Activated T-cell treated with anti-CD3 and anti-CD28 coated beads, Interleukin-2, amount 50 U/mL, for 4 hours (primary cell): ENCODE measurements around the gene PXDC1. TPM values are rescaled to one million over a fixed set of nuclear protein-coding genes. Genes with fewer than 3 reads are reported as not detected.
"Not testable (repeated sequence)": the region's sequence is repeated elsewhere in the genome, so short reads cannot be mapped to it uniquely, and the experiment has no call there.

Experiments used
- ATAC-seq, 2 donors: fragments of 200-7000 bp; cut with Tn5 transposase; one replicate each; pipeline ENCODE4 v1.10.0; 2021
- DNase-seq: peaks from one replicate; pipeline ENCODE4 v3.0.0-alpha.2; 2020
- H3K27me3 Mint-ChIP-seq: one replicate; pipeline ENCODE4 v1.8.0; 2021; ENCODE audit warnings: low read depth, mixed read lengths
- H3K36me3 Mint-ChIP-seq: one replicate; pipeline ENCODE4 v1.8.0; 2022; ENCODE audit warnings: mixed read lengths; ENCODE audit not compliant: insufficient read depth
- H3K4me1 Mint-ChIP-seq: one replicate; pipeline ENCODE4 v1.8.0; 2021; ENCODE audit warnings: low read depth, mixed read lengths
- H3K4me3 Mint-ChIP-seq: one replicate; pipeline ENCODE4 v1.8.0; 2021; ENCODE audit warnings: mild to moderate bottlenecking, moderate library complexity, mixed read lengths
- H3K9me3 Mint-ChIP-seq: one replicate; pipeline ENCODE4 v1.8.0; 2021; ENCODE audit warnings: mixed read lengths
- total RNA-seq, 3 donors: library from RNA; stranded (reverse); gene quantifications; one replicate each; pipeline ENCODE4 v1.2.1, GENCODE V29; 2021

Gene PXDC1
- total RNA-seq, 3 donors from 2014 or later: 1.6 to 4.7 (median 2.2) TPM

DNA sequence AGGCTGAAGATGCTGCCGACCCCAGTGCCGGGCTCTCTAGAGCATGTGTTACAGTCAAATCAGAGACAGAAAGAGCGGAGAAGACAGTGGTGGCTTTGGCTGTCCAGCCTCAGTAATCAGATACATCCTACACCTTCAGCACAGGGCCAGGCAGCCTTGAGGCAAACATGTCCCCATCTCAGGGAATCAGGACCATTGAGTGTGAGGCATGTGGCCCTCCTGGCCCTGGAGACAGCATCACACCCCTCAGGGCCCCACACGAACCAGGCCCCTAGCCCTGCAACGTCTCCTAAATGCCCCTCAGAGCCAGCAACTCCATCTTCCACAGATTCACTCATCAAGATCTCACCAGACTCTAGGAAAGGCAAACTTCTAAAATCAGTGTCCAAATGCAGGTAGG, 24.5 kb downstream of the PXDC1 start:
- Mint-ChIP-seq H3K9me3 (no peaks in the 10 kb centered on the region), H3K36me3 (no peaks in the 10 kb centered on the region), H3K4me1 (no peaks in the 10 kb centered on the region), H3K27me3 (peaks cover 5% of the 10 kb centered on the region), H3K4me3 (no peak overlapping the region)
- no peak for ATAC-seq
- no peak for DNase-seq

DNA sequence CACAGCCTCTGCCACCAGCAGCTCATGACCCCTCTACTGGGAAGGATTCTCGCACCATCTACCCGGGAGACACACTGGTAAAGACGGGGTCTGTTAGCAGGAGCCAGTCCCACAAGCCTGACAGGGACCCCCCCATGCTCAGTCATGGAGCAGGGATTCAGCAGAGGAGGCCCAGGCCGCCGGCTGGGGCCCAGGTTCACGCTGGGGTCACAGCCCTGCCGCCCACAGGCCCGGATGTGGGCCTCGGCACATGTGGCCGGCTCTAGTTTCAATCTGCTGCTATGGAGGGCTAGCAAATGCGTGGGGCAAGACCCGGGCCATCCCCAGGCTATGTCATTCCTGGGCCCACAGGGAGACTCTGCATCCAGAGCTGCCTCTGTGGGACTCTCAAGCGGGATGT, 25.1 kb downstream of the PXDC1 start:
- ATAC-seq (no peak), DNase-seq (no peak)
- H3K4me1 Mint-ChIP-seq: no peaks in the 10 kb centered on the region
- H3K27me3 Mint-ChIP-seq: peaks cover 3% of the 10 kb centered on the region
- H3K4me3 Mint-ChIP-seq: no peak overlapping the region
- no peaks in the 10 kb centered on the region for H3K36me3 Mint-ChIP-seq
- H3K9me3 Mint-ChIP-seq: no peaks in the 10 kb centered on the region

DNA sequence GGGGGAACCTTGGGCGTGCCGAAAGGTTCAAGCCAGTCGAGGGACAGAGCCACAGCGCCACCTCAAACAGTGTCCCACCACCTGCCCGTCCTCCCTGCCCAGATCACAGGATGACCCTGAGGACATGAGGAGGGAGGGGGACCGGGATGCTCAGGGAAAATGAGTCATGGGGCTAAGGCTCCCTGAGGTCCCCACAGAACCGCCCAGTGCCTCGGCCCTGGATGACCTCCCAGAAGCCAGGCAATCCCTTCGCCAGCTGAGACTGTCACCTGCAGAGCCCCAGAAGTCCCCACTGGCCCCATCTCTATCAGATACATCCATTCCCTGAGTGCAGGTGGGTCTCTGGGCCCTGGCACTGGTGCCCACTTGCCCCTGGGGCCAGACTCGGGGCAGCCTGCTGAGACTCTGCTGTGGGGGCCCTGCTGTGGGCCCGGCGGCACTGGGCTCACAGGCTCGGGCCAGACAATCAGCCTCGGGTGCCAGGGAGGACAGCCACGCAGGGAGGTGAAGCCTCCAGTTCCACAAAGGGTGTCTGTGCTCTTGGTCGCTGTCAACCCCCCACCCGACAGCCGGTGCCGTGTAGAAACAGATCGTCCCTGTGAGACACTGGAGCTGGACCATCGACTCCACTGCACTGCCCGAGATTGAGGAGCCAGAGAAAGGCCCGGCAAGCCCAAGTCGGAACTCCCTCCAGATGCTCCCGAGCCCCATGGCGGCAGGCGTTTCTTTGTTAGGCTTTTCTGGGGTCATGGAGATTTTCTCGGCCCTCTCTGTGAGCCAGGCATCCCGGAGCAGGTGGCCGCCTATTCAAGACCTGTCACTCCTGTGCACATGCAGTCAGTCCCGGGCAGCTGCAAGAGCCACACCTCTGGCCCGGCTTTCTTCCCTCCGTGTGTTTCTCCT, 26.1 kb downstream of the PXDC1 start:
- H3K36me3 Mint-ChIP-seq: no peaks in the 10 kb centered on the region
- H3K4me1 Mint-ChIP-seq: no peaks in the 10 kb centered on the region
- H3K27me3 Mint-ChIP-seq: peaks cover 3% of the 10 kb centered on the region
- no peak overlapping the region for H3K4me3 Mint-ChIP-seq
- ATAC-seq: no peak
- no peak for DNase-seq
- no peaks in the 10 kb centered on the region for H3K9me3 Mint-ChIP-seq

DNA sequence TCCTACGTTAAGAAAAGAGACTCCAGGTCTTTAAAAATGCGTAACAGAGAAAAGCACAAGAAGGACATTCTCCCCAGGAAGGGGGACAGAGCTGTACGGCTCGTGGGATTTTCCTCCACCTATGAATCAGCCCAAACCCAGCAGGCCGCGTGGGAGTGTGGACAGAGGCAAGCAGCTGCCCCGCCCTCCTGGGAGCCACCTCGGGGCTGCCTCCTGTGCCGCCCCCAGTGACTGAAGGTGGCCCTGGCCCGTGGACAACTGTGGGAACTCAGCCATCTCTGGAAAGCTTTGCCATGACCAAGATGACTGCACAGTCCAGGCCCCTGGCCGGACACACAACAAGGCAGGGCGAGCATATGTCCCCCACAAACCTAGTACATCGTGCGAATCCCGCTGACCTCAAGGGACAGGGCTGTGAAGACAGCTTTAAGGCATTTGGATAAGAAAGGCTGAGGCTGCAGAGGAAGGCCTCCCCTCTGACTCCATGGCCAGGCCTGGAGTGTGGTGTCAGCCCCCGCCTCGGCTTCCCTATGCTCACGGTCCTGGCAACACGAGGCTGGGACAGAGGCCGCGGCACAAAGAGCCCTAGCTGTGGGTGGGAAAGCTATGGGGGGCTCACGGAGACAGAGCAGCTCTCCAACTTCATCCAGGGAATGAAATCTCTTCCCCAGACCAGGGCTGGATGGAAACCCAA, 26.9 kb downstream of the PXDC1 start:
- Mint-ChIP-seq H3K36me3 (no peaks in the 10 kb centered on the region), H3K27me3 (peaks cover 3% of the 10 kb centered on the region)
- no peak for ATAC-seq

DNA sequence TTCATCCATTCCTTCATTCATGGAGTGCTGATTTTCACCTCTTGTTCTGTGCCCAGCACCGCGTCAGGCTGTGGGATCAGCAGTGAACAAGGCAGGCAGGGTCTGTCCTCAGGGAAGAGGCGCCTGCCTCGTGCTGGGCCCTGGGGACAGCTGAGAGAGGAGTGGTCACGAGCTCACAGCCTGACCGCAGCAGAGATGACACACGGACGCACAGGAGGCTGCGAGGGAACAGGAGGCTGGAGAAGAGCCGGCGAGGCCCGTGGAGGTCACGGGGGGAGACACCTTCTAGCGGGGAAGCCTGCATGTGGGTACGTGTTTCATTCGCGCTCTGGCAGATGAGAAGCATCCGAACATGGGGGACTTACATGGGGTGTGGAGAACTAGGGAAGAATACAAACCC, 27.5 kb downstream of the PXDC1 start:
- peaks cover 3% of the 10 kb centered on the region for H3K27me3 Mint-ChIP-seq
- no peak overlapping the region for H3K4me3 Mint-ChIP-seq
- H3K36me3 Mint-ChIP-seq: no peaks in the 10 kb centered on the region
- no peaks in the 10 kb centered on the region for H3K9me3 Mint-ChIP-seq
- ATAC-seq (no peak), DNase-seq (no peak)
- H3K4me1 Mint-ChIP-seq: no peaks in the 10 kb centered on the region

More for the DNA sequence above, 26.9 kb downstream of the PXDC1 start:
- Mint-ChIP-seq H3K4me3 (no peak overlapping the region), H3K9me3 (no peaks in the 10 kb centered on the region), H3K4me1 (no peaks in the 10 kb centered on the region)
- no peak for DNase-seq

DNA sequence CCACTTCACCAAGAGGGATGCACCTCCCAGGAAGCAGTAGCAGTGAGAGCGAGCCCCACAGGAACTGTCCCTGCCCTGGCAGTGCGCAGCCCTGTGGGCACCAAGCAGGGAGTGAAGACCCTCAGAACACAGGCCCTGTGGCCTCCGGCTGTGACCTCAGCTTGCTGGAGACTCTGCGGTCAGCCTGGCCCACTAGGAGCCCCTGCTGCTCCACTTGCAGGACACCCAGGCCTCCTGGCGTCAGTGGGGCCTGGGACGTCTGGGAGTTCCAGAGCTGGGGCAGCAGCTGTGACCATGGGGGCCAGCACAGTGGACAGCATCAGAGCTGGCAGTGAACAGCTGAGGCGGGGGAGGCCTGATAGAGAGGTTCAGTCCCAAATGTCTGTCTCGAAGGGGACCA, 28.3 kb downstream of the PXDC1 start:
- Mint-ChIP-seq H3K4me1 (no peaks in the 10 kb centered on the region), H3K4me3 (no peak overlapping the region), H3K9me3 (no peaks in the 10 kb centered on the region), H3K27me3 (peaks cover 3% of the 10 kb centered on the region), H3K36me3 (no peaks in the 10 kb centered on the region)
- no peak for DNase-seq
- ATAC-seq: no peak

DNA sequence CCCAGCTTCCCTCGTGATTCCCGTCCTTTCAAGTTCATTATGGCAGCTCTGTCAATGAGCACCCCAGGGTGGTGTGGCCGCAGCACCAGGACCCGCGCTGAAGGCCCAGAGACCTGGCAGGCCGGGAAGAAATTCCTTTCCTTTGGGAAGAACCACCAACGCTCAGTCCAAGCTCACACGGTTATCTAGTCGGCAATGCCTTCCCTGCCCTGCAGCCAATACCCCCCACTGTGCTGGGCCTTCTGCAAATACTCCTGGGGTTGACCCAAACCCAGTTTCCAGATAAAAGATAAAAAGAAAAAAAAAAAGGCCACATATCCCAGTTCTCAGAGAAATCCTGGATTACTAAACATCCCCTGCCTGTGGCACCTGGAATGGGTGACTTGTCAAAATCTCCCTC, 28.7 kb downstream of the PXDC1 start:
- Mint-ChIP-seq H3K4me3 (no peak overlapping the region), H3K27me3 (peaks cover 2% of the 10 kb centered on the region), H3K4me1 (no peaks in the 10 kb centered on the region), H3K36me3 (no peaks in the 10 kb centered on the region), H3K9me3 (no peaks in the 10 kb centered on the region)
- ATAC-seq (no peak), DNase-seq (no peak)

DNA sequence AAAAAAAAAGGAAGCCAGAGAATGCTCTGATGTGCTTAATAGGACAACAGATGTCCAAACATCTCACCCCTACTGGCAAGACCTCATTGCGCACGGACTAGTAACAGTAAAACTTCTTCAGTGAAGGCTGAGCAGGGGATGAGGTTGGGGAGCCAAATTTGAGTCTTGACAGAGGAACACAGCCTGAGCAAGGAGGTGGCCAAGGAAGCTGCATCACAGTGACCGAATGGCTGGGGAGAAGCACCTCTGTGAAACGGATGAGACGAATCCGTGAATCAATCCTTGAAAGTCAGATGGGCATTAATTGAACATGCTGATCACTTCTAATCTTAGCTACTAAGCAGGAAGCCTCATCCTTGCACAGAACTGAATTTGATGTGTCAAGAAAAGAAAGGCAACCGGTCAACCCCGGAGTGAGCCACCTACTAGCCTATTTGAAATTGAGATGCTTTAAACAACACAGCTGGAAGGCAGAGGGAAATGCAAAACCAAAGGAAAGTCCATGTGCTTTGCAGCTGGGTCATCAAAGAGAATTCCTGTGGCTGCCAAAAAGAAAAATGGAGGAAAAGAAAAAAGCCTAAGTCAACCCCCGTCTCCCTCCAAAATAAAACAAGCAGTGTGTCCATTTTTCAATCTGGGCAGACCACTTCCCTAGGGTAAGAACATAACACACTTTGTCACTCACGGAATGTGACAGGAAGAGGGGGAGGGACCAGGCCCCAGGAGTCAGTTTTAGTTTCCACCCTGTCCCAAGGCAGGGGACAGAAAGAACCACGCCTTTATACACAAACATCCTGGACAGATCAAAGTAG, 29.5 kb downstream of the PXDC1 start:
- no peak for DNase-seq
- no peaks in the 10 kb centered on the region for H3K36me3 Mint-ChIP-seq

DNA sequence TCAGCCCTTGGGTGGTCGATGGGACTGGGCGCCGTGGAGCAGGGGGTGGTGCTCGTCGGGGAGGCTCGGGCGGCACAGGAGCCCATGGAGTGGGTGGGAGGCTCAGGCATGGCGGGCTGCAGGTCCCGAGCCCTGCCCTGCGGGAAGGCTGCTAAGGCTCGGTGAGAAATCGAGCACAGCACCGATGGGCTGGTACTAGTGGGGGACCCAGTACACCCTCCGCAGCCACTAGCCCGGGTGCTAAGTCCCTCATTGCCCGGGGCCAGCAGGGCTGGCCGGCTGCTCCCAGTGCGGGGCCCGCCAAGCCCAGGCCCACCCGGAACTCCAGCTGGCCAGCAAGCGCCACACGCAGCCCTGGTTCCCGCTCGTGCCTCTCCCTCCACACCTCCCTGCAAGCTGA, 30.7 kb downstream of the PXDC1 start:
- not testable (repeated sequence) for H3K27me3 Mint-ChIP-seq, ATAC-seq, H3K36me3 Mint-ChIP-seq, H3K4me1 Mint-ChIP-seq, H3K4me3 Mint-ChIP-seq, DNase-seq, H3K9me3 Mint-ChIP-seq

More for the DNA sequence above, 29.5 kb downstream of the PXDC1 start:
- ATAC-seq: no peak
- Mint-ChIP-seq H3K4me3 (no peak overlapping the region), H3K4me1 (no peaks in the 10 kb centered on the region), H3K27me3 (peaks cover 2% of the 10 kb centered on the region), H3K9me3 (no peaks in the 10 kb centered on the region)

DNA sequence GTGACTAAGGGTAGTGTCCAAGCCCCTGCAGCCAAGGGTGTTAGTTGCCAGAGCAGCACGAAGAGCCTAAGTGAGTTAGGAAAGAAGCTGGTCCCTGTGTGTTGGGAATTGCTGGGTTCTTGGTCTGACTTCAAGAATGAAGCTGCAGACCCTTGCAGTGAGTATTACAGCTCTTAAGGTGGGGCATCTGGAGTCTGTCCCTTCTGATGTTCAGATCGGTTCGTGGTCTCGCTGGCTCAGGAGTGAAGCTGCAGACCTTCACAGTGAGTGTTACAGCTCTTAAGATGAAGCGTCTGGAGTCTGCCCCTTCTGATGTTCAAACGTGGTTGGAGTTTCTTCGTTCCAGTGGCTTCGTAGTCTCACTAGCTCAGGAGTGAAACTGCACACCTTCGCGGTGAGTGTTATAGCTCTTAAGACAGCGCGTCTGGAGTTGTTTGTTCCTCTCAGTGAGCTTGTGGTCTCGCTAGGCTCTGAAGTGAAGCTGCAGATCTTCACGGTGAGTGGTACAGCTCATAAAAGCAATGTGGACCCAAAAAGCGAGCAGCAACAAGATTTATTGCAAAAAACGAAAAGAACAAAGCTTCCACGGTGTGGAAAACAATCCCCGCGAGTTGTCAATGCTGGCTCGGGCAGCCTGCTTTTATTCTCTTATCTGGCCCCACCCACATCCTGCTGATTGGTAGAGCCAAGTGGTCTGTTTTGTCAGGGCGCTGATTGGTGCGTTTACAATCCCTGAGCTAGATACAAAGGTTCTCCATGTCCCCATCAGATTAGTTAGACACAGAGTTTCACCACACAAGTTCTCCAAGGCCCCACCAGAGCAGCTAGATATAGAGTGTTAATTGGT, 31.8 kb downstream of the PXDC1 start:
- H3K27me3 Mint-ChIP-seq: peaks cover 3% of the 10 kb centered on the region
- no peak for DNase-seq
- no peaks in the 10 kb centered on the region for H3K36me3 Mint-ChIP-seq
- ATAC-seq: peak; percentile 18 to 48
- no peak overlapping the region for H3K4me3 Mint-ChIP-seq
- H3K9me3 Mint-ChIP-seq: no peaks in the 10 kb centered on the region
- no peaks in the 10 kb centered on the region for H3K4me1 Mint-ChIP-seq

DNA sequence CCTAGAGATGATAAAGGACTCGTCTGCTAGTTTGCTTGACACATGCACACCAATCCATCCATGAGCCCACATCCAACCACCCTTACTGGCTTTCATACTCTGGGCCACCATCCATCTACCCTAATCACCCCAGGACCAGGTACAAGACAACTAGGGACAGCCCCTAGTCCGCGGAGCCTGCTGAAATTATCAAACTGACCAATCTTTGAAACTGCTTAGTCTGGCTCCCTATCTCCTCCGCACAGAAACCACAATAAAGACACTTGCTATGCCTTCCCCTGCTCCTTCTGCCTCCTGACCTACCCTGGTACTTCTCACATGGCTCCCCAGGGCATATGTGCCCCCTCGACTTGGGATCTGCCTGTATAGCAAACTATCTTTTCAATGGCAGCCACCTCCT, 33.1 kb downstream of the PXDC1 start:
- H3K36me3 Mint-ChIP-seq: no peaks in the 10 kb centered on the region
- no peak for ATAC-seq
- no peaks in the 10 kb centered on the region for H3K9me3 Mint-ChIP-seq
- H3K4me1 Mint-ChIP-seq: no peaks in the 10 kb centered on the region
- H3K27me3 Mint-ChIP-seq: peaks cover 6% of the 10 kb centered on the region
- H3K4me3 Mint-ChIP-seq: no peak overlapping the region
- DNase-seq: no peak

DNA sequence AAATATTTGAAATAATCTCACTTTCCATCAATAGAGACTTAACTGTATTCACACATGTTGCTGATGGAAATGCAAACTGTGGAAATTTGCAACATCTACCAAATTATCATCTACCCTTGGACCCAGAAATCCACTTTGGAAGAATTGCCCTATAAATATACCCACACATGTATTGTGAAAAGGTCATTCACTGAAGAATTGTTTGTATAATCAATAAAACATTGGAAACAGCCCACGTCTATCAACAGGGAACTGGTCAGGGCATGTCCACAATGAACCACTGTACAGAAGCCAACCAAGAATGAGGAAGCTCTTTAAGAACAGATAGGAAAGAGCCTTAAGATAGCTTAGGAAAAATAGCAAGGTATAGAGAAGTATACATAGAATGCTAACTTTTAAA, 36.2 kb downstream of the PXDC1 start:
- Mint-ChIP-seq H3K36me3 (no peaks in the 10 kb centered on the region), H3K9me3 (no peaks in the 10 kb centered on the region), H3K27me3 (peaks cover 6% of the 10 kb centered on the region), H3K4me1 (no peaks in the 10 kb centered on the region), H3K4me3 (no peak overlapping the region)
- ATAC-seq (no peak), DNase-seq (no peak)

DNA sequence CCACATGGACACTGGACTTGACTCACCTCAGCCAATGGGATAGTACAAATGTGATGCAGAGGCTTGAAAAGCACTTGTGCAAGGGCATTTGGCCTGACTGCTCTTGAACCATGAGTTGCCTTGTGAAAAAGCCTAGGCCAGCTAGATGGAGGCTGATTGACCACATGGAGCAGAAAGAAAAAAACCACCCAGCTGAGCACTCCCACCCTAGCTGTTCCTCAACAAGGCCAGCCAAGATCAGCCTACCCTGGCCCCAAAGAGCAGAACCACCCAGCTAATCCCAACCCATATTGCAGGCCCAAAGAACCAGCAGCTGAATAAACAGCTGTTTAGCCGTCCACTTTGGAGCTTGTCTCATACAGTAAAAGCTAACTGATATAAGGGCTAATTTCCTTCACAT, 36.7 kb downstream of the PXDC1 start:
- Mint-ChIP-seq H3K9me3 (no peaks in the 10 kb centered on the region), H3K36me3 (no peaks in the 10 kb centered on the region), H3K4me1 (no peaks in the 10 kb centered on the region), H3K27me3 (peaks cover 6% of the 10 kb centered on the region), H3K4me3 (no peak overlapping the region)
- DNase-seq (no peak), ATAC-seq (no peak)

DNA sequence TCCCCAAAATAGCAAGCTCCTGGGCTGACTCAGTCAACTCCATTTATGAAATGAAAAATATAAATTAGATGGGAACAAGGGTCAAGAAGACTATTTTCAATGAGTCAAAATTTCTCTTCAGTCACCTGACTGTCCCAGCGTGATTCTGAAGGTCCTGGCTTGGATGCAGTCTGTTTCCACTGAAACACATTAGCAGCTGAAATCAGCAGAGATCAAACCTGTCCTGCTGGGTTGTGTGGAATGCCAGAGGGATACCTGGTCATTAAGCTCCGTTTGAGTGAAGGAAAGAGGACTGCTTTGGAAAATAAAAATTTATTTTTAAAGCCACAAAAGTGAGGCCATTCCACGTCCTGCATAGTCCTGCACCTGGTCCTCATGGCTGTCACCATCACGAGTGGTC, 37.4 kb downstream of the PXDC1 start:
- Mint-ChIP-seq H3K36me3 (no peaks in the 10 kb centered on the region), H3K4me1 (no peaks in the 10 kb centered on the region), H3K27me3 (peaks cover 6% of the 10 kb centered on the region), H3K4me3 (no peak overlapping the region), H3K9me3 (no peaks in the 10 kb centered on the region)
- ATAC-seq: no peak
- no peak for DNase-seq
